ENCODE measurements around the gene RAPGEF1. TPM values are rescaled to one million over a fixed set of nuclear protein-coding genes. Genes with fewer than 3 reads are reported as not detected.
A peak's percentile ranks its signal among the peaks of the same experiment; 100 is the strongest.

RAPGEF1 gene
- total RNA-seq, 1 experiment from 2014 or later: 61.5 TPM

DNA sequence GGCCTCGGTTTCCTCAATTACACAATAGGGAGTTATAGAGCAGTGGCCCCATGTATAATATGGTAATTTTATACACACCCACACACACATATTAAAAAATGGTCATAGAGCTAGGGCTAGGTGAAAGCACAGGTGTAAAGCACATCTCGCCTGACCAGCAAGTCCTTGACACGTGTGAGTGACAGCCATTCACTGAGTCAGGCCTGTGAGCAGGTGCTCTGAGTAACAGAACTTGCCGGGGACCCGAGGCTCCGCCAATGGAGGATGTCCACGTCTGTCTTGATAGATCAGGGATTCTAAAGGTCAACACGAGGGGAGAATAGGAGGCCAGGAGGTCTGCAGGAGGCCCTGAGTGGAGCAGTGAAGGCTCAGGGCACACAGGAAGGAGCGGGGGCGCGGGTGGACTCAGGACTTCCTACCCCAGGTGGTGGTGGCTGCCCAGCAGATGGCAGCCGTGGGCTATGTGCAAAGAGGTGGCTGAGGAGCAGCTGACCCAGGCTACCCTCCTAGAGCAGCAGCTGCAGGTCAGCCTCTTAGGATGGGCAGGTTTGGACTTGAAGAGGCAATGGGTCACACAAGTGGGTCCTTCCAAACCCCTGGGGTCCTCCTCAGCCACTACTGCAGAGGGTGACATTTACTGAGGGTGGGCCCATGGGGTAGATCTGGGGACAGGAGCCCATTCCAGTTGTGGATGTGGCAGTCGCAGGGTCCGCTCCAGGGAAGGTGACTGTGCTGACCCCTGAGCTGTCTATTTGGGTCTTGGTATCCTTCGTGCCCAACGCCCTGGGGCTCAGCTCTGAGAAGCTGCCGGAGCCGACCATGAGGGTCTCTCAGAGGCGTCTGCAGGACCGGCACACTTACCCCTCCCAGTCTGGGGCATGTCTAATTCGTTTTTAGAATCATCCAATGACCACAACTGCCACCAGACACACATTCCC lies 148.7 kb downstream of the RAPGEF1 start:
- DNase-seq (ENCODE audit: low spot score): peak; percentile 75
- Histone ChIP-seq H3K36me3 (ENCODE audit: insufficient read depth, low read length, poor library complexity, severe bottlenecking) (peaks cover 9% of the 10 kb centered on the region), H3K4me1 (ENCODE audit: insufficient read depth, low read length, poor library complexity, severe bottlenecking) (no peaks in the 10 kb centered on the region), H3K27ac (ENCODE audit: low read depth, low read length, poor library complexity, severe bottlenecking) (no peak overlapping the region), H3K9me3 (ENCODE audit: low read depth, low read length, poor library complexity, severe bottlenecking) (no peaks in the 10 kb centered on the region), H3K27me3 (replicated peaks; ENCODE audit: insufficient read depth, low read depth, low read length, poor library complexity) (no peaks in the 10 kb centered on the region), H3K4me3 (ENCODE audit: low read depth, low read length, poor library complexity, severe bottlenecking) (no peak overlapping the region)
- ChIA-PET POLR2A (ENCODE audit: low non-redundant PET) (no interaction called here), CTCF (interaction anchor here (0.7 to 1.5 kb wide), 3 partner anchors 143 to 148 kb away, joined by 4 to 8 read pairs (median 5); partner anchors contain the start of gene RAPGEF1)
- intact Hi-C loops (cut with micrococcal nuclease; ENCODE audit: unreplicated experiment): loop anchor here (1.0 to 2.0 kb wide), 2 partner anchors 149 to 156 kb away; partner anchors contain the start of gene RAPGEF1
- BruUV-seq (replicated peaks): no TSS peak
- TF ChIP-seq, protein P1, sequence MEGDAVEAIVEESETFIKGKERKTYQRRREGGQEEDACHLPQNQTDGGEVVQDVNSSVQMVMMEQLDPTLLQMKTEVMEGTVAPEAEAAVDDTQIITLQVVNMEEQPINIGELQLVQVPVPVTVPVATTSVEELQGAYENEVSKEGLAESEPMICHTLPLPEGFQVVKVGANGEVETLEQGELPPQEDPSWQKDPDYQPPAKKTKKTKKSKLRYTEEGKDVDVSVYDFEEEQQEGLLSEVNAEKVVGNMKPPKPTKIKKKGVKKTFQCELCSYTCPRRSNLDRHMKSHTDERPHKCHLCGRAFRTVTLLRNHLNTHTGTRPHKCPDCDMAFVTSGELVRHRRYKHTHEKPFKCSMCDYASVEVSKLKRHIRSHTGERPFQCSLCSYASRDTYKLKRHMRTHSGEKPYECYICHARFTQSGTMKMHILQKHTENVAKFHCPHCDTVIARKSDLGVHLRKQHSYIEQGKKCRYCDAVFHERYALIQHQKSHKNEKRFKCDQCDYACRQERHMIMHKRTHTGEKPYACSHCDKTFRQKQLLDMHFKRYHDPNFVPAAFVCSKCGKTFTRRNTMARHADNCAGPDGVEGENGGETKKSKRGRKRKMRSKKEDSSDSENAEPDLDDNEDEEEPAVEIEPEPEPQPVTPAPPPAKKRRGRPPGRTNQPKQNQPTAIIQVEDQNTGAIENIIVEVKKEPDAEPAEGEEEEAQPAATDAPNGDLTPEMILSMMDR (conservative IDR thresholded peaks at IDR 0.05; ENCODE audit: low read depth, low read length): peak; percentile 73
- TF ChIP-seq EZH2 (IDR thresholded peaks at IDR 0.05; ENCODE audit: borderline replicate concordance, low read depth, low read length, poor library complexity, severe bottlenecking): no peak

DNA sequence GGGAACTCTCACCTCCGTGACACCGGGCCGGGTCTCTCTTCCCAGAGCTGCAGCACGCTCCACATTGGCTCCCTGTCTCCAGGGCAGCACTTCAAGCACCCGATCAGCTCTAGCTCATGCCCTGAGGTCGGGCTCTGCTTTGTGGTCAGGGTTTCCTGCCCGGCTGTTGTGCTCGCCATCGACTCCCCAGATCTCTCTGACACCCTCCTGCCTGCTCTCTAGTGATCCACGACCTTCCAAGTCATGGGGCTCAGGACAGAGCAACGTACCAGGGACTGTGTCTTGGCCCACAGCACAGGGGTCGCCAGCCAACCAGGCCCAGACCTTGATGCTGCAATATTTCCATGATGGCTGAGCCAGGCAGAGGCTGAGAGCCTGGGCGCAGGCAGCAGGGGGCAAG lies 149.4 kb downstream of the RAPGEF1 start:
- peaks cover 3% of the 10 kb centered on the region for H3K36me3 ChIP-seq (ENCODE audit: insufficient read depth, low read length, poor library complexity, severe bottlenecking)
- ChIA-PET POLR2A (ENCODE audit: low non-redundant PET) (no interaction called here), CTCF (no interaction called here)
- TF ChIP-seq, protein P1 (conservative IDR thresholded peaks at IDR 0.05; ENCODE audit: low read depth, low read length): no peak
- no peak for TF ChIP-seq EZH2 (IDR thresholded peaks at IDR 0.05; ENCODE audit: borderline replicate concordance, low read depth, low read length, poor library complexity, severe bottlenecking)
- no peaks in the 10 kb centered on the region for H3K4me1 ChIP-seq (ENCODE audit: insufficient read depth, low read length, poor library complexity, severe bottlenecking)
- intact Hi-C loops (cut with micrococcal nuclease; ENCODE audit: unreplicated experiment): loop anchor here (2.0 kb wide), 1 partner anchor 156 kb away; no protein-coding TSS in a partner anchor
- H3K9me3 ChIP-seq (ENCODE audit: low read depth, low read length, poor library complexity, severe bottlenecking): no peaks in the 10 kb centered on the region
- H3K27me3 ChIP-seq (replicated peaks; ENCODE audit: insufficient read depth, low read depth, low read length, poor library complexity): no peaks in the 10 kb centered on the region
- no peak overlapping the region for H3K27ac ChIP-seq (ENCODE audit: low read depth, low read length, poor library complexity, severe bottlenecking)
- no peak for DNase-seq (ENCODE audit: low spot score)
- H3K4me3 ChIP-seq (ENCODE audit: low read depth, low read length, poor library complexity, severe bottlenecking): no peak overlapping the region
- no TSS peak for BruUV-seq (replicated peaks)

DNA sequence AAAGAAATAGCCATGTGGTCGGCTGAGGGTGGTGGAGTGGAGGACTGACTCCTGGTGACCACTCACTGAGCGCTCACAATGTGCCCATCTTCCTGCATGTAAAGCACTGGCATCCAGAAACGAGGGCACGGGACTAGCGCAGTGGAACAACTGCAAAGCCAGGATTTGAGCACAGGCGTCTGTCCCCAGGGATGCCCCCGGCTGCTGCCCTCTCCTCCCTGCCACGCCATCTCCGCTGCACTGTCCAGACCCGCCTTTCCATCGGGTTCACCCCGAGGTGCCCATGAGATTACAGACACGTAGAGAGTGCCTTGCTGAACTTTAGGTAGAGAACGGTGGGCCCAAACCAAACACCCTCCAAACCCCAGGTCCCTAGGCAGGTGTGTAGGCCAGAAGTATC lies 149.9 kb downstream of the RAPGEF1 start:
- DNase-seq (ENCODE audit: low spot score): no peak
- TF ChIP-seq EZH2 (IDR thresholded peaks at IDR 0.05; ENCODE audit: borderline replicate concordance, low read depth, low read length, poor library complexity, severe bottlenecking): no peak
- TF ChIP-seq, protein P1 (conservative IDR thresholded peaks at IDR 0.05; ENCODE audit: low read depth, low read length): no peak
- H3K9me3 ChIP-seq (ENCODE audit: low read depth, low read length, poor library complexity, severe bottlenecking): no peaks in the 10 kb centered on the region
- CTCF ChIA-PET: no interaction called here
- no TSS peak for BruUV-seq (replicated peaks)
- POLR2A ChIA-PET (ENCODE audit: low non-redundant PET): no interaction called here
- peaks cover 2% of the 10 kb centered on the region for H3K36me3 ChIP-seq (ENCODE audit: insufficient read depth, low read length, poor library complexity, severe bottlenecking)
- no peaks in the 10 kb centered on the region for H3K4me1 ChIP-seq (ENCODE audit: insufficient read depth, low read length, poor library complexity, severe bottlenecking)
- no peaks in the 10 kb centered on the region for H3K27me3 ChIP-seq (replicated peaks; ENCODE audit: insufficient read depth, low read depth, low read length, poor library complexity)
- no peak overlapping the region for H3K4me3 ChIP-seq (ENCODE audit: low read depth, low read length, poor library complexity, severe bottlenecking)
- H3K27ac ChIP-seq (ENCODE audit: low read depth, low read length, poor library complexity, severe bottlenecking): no peak overlapping the region
- intact Hi-C loops (cut with micrococcal nuclease; ENCODE audit: unreplicated experiment): loop anchor here (2.0 kb wide), 1 partner anchor 157 kb away; no protein-coding TSS in a partner anchor

Measured in A673 (cell line).